GM15510 (cell line): ENCODE data around the gene ATP8B4.

Experiments used
- POLR2A ChIP-seq: IDR thresholded peaks from 3 replicates; pipeline ENCODE4 v1.6.1; 2011; ENCODE audit warnings: borderline replicate concordance; ENCODE audit not compliant: insufficient read length; ENCODE audit errors: extremely low read depth

ATP8B4 gene

GRCh38 chr15:50057905-50058639, 61.0 kb downstream of the ATP8B4 start:
- TF ChIP-seq POLR2A, result no peak

GRCh38 chr15:50057196-50057595, 61.8 kb downstream of the ATP8B4 start:
- TF ChIP-seq POLR2A, result no peak

- TF ChIP-seq POLR2A, result no peak
These were observed 63.3 kb downstream of the ATP8B4 start for GRCh38 chr15:50055750-50056157.

GRCh38 chr15:50055332-50055731, 63.7 kb downstream of the ATP8B4 start:
- TF ChIP-seq POLR2A, result no peak

GRCh38 chr15:50053055-50053856, 65.8 kb downstream of the ATP8B4 start:
- TF ChIP-seq POLR2A, result no peak

GRCh38 chr15:50051811-50052419, 67.1 kb downstream of the ATP8B4 start:
- TF ChIP-seq POLR2A, result no peak

GRCh38 chr15:50050986-50051743, 67.9 kb downstream of the ATP8B4 start:
- no peak for TF ChIP-seq POLR2A

- TF ChIP-seq POLR2A, result no peak
These were observed 69.2 kb downstream of the ATP8B4 start for GRCh38 chr15:50049871-50050270.

GRCh38 chr15:50046867-50047266, 72.2 kb downstream of the ATP8B4 start:
- TF ChIP-seq POLR2A, result no peak

GRCh38 chr15:50046159-50046558, 72.9 kb downstream of the ATP8B4 start:
- TF ChIP-seq POLR2A, result no peak

GRCh38 chr15:50044904-50045303, 74.1 kb downstream of the ATP8B4 start:
- no peak for TF ChIP-seq POLR2A

- no peak for TF ChIP-seq POLR2A
These were observed 74.6 kb downstream of the ATP8B4 start for GRCh38 chr15:50044406-50044805.

GRCh38 chr15:50042775-50043174, 76.3 kb downstream of the ATP8B4 start:
- TF ChIP-seq POLR2A, result no peak

GRCh38 chr15:50030456-50030855, 88.6 kb downstream of the ATP8B4 start:
- no peak for TF ChIP-seq POLR2A

- no peak for TF ChIP-seq POLR2A
These were observed 90.7 kb downstream of the ATP8B4 start for GRCh38 chr15:50028326-50028725.
